GM21447 (cell line): ENCODE results near the gene FBXW4.
A peak's percentile ranks its signal among the peaks of the same experiment; 100 is the strongest.

Experiments
- ATAC-seq: cut with Tn5 transposase; IDR thresholded peaks from one replicate; pipeline ENCODE4 v1.9.1; 2021; ENCODE audit not compliant: unreplicated experiment

The FBXW4 gene, protein sequence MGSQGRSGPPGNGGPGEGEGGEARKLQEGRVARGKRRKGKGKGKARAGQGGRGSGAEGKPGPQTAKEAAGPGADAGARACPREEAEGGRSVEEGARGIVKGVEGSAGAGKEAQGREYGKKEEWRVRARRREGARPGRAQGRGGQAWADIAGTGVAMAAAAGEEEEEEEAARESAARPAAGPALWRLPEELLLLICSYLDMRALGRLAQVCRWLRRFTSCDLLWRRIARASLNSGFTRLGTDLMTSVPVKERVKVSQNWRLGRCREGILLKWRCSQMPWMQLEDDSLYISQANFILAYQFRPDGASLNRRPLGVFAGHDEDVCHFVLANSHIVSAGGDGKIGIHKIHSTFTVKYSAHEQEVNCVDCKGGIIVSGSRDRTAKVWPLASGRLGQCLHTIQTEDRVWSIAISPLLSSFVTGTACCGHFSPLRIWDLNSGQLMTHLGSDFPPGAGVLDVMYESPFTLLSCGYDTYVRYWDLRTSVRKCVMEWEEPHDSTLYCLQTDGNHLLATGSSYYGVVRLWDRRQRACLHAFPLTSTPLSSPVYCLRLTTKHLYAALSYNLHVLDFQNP

DNA sequence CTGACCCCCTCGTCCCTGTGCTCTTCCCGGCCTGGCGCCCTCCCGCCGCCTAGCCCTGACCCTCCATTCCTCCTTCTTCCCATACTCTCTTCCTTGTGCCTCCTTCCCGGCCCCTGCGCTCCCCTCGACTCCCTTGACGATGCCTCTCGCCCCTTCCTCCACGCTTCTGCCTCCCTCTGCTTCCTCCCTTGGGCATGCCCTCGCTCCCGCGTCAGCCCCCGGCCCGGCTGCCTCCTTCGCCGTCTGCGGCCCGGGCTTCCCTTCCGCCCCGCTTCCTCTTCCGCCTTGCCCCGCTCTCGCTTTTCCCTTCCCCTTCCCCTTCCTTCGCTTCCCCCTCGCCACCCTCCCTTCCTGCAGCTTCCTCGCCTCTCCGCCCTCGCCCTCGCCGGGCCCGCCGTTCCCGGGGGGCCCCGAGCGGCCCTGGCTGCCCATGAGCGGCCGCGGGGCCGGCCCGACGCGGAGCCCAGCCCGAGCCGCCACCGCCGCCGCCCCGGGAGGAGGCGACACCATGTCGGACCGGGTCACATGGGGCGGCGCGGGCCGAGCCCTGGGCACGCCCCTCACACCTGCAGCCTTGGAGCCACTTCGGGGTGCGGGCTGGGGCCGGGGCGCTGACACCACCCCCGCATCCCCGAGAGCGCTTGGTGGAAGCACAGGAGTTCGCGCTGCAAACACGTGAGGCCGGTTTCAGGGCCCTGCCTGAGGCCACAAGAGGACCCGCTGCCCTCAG lies at the start of gene FBXW4:
Gene FBXW4 (minus strand): TSS at position 497 of the 730 bp plus-strand sequence. CDS start 65 bp downstream, at position 432.
- ATAC-seq, result peak; percentile 66

DNA sequence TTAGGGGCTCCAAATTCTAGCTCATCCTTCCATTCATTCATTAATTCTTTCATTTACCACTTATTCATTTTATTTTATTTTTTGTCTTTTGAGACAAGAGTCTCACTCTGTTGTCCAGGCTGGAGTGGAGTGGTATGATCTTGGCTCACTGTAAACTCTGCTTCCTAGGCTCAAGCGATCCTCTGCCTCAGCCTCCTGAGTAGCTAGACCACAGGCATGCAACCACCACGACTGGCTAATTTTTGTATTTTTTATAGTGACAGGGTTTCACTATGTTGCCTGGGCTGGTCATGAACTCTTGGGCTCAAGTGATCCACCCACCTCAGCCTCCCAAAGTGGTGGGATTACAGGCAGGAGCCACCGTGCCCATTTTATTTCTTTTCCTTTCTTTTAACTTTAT lies 49.3 kb upstream of the FBXW4 start:
- no peak for ATAC-seq

DNA sequence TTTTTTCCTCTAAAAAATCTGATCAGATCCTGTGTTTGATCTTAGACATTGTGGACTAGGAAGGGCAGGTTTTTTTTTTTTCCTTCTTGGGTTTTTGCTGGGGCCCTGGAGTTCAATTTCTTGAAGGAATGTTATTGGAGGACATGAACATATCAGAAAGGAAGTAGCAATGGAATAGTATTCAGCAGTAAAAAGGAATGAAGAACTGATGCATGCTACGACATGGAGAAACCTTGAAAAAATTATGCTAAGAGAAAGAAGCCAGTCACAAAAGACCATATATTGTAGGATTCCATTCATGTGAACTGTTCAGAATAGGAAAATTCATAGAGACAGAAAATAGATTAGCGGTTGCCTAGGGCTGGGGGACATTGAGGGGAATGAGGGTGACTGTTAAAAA lies 47.0 kb upstream of the FBXW4 start:
- no peak for ATAC-seq

DNA sequence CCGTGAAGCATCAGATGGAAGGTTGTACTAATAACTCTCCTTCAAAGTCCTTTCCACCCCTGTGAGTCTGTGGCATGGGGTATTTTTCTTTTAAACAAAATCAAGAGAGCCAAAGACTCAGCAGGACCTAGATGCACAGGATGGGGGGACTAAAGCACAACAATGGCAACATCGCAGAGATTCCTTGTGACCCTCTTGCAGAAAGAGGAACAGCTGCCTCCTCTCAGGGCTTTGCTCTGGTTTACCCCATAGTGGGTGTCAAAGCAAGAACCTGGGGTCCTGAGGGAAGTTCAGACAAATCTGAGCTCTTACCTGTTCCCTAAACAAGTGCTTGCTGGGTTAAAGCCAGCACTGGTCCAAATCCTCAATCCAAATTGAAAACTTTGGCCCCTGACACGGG lies 41.7 kb upstream of the FBXW4 start:
- ATAC-seq, result no peak

DNA sequence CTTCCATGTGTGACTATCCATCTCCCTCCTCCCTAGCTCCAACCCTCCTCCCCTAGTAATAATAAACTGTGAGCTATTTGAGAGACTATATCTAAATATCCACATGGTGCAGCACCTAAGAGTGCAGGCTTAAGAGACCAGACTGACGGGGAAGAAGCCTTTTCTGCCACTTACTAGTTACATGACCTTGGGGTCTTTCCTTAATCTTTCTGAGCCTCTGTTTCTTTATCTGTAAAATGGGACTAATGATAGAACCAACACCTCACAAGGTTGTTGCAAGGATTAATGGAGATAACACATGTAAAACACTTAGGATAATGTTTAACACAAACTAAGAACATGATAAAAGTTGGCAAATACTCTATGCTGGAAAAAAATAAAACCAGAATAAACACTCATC lies 37.1 kb upstream of the FBXW4 start:
- no peak for ATAC-seq

DNA sequence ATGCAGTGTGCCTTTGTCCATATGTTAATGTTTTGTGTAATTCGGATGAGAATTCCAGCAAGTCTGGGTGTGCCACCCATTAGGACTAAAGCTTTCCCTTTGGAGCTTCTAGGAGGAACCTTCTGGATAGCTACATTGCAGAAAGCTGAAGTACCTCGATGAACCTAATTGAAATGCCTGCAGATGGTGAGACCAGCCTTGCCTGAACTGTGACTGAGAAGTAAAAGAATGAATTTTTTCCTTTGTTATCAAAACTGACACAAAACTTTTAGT lies 31.1 kb upstream of the FBXW4 start:
- ATAC-seq, result no peak

DNA sequence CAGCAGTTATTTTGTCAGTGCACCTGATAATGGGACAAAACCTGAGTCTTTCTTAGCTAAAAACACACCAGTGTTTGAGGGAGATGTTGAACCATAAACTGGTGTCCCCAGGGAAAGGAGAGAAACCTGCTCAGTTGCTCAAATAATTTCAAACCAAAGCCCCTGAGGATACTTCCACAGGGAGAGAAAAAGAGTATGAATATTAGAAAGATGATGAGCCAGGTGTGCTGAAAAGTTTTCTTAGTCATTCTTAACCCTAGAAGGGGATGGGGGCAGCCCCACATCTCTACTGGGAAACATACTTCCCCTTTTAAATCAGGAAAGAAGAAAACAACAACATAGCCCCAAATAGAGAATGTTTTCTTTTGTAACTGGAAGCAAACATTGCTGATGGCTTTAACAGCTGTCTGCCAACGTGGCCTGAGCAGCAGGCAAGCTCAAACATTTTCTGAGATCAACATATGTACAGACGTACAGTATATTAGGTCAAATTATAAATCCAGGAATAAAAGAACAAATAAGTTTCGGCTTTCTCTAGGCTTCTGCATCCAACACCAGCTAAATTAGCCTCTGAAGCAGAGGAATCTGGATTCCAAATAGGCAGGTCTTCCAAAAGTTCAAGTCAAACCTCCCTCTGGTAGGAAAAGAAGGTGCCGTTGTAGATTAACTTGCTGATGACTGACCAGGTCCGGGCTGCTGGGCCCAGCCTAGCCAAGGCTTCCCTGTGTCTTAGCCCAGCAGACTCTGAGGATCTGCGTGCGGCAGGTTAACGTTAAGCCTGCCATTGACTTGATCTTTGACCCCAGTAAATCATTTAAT lies 30.5 kb upstream of the FBXW4 start:
- ATAC-seq, result peak; percentile 67

DNA sequence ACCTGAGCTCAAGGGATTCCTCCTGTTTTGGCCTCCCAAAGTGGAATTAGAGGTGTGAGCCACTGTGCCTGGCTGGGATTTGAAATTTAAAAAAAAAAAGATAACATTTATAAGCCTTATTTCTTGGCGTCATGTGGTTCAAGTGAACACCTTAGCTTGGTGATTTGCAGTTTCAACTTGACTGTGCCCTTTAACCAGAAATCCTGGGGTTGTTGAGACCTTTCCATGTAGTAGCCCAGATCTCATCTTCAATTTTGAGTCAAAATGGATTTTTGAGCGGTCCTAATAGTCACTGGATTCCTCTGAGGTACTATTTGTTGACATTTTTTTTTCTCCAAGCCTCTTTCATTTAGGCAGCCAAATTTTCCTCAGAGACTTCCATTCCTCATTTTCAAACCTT lies 29.5 kb upstream of the FBXW4 start:
- no peak for ATAC-seq

DNA sequence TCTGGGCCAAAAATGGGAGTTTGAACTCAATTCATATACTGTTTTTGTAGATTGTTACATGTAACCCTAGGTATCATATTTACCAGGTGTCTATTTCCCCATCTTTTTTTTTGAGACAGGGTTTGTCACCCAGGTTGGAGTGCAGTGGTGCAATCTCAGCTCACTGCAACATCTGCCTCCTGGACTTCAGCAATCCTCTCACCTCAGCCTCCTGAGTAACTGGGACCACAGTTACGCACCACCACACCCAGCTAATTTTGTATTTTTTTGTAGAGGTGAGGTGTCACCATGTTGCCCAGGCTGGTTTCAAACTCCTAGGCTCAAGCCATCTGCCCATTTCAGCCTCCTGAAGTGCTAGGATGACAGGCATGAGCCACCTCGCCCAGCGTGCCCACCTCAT lies 28.2 kb upstream of the FBXW4 start:
- no peak for ATAC-seq

DNA sequence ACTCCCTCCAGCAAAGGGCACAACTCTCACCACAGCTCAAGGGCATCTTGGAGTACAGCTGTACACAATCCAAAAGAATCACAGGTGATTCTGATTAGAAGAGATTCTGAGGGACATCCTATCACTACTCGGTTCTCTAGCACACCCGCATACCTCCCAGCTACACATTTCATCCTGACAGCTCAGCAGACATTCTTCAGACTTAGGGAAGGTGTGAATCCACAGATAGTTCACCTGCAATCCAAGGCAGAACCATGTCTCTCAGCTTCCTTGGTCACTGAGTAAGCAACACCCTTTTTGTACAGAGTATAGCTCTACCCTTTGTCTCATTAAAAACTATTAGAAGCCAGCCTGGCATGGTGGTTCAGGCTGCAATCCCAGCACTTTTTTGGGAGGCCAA lies 26.8 kb upstream of the FBXW4 start:
- ATAC-seq, result no peak

DNA sequence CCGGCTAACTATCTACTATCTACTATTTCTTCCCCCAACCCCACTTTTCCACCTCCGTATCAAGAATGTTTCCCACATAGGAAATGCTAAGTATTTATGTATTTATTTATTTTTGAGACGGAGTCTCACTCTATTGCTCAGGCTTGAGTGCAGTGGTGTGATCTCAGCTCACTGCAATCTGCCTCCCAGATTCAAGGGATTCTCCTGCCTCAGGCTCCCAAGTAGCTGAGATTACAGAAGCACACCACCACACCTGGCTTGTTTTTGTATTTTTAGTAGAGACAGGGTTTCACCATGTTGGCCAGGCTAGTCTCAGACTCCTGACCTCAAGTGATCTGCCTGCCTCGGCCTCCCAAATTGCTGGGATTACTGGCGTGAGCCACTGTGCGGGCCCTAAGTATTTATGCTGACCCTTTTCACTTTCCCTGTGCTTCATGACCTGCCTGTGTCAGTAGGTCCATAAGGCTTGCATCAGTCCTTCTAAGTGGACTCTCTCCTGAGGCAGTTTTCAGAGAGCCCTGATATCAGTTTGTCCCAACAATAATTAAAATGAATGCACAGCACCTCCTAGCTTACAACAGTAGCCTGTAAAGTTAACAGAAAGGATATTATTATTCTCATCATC lies 25.7 kb upstream of the FBXW4 start:
- no peak for ATAC-seq

DNA sequence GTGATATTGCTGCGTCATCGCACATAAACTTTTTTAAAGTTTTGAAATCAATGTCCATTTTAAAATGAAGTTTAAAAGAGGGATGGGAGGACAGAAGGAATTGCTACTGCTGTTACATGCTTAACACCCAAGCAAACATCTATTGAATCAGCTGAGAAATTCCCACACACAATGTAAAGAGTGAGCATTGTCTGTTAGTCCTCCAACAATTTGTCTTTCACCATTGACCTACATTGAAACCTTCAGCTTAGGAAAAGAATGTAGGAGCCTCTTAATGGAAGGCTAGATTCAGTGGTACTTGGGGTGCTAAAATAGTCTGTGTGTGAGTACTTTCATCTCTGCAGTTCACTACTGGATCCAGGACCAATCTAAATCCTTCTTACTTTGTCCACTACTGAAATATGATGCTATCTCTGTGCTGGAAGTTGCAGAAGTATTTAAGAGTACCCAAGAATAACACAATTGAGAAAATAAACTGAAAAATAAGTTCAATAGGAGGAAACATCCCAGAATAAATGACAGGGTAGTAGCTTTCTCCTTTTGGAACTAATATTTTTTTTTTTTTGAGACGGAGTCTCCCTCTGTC lies 23.8 kb upstream of the FBXW4 start:
- ATAC-seq, result no peak

DNA sequence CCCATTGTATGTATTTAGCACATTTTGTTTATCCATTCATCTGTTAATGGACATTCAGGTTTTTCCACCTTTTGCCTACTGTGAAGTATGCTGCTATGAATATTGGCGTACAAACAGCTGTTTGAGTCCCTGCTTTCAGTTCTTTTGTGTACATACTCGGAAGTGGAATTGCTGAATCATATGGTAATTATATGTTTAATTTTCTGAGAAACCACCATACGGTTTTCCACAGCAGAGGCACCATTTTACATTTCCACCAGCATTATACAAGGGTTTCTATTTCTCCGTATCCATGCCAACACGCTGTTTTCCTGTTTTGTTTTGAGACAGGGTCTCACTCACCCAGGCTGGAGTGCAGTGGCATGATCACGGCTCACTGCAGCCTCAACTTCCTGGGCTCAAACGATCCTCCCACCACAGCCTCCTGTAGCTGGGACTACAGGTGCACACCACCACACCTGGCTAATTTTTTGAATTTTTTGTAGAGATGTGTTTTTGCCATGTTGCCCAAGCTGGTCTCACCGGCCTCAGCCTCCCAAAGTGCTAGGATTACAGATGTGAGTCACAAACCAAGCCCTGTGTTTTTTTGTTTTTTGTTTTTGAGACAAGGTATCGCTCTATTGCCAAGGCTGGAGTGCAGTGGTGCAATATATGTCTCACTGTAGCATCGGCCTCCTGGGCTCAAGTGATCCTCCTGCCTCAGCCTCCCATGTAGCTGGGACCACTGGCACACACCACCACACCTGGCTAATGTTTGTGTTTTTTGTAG lies 22.1 kb upstream of the FBXW4 start:
- no peak for ATAC-seq

DNA sequence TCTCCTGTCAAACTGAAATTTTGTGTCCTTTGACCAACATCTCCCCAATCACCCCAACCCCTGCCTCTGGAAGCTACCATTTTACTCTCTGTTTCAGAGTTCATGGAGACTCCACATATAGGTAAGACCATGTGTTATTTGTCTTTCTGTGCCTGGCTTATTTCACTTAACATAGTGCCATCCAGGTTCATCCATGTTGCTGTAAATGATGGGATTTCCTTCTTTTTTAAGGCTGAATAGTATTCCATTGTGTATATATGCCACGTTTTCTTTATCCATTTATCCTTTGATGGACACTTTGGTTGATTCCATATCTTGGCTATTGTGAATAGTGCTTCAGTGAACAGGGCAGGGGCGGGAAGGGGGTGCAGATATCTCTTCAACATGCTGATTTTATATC lies 18.0 kb upstream of the FBXW4 start:
- no peak for ATAC-seq

DNA sequence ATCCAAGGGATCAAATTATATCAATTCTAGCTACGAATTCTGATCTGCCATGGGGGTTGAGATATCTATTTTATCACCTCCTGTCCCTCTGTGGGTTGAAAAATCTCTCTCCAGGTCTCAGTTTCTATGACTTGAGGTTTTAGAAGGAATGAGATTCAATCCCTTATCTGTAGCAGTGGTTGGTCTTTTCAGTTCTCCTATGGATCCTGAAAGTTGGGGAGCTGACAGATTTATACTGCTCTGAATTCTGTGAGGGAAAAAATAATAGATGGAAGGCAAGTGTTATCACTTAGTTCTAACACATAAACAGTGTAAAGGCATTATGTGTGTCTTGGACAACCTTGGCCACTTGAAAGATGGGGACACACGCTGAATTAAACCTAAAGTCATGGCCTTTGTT lies 15.8 kb upstream of the FBXW4 start:
- ATAC-seq, result no peak

DNA sequence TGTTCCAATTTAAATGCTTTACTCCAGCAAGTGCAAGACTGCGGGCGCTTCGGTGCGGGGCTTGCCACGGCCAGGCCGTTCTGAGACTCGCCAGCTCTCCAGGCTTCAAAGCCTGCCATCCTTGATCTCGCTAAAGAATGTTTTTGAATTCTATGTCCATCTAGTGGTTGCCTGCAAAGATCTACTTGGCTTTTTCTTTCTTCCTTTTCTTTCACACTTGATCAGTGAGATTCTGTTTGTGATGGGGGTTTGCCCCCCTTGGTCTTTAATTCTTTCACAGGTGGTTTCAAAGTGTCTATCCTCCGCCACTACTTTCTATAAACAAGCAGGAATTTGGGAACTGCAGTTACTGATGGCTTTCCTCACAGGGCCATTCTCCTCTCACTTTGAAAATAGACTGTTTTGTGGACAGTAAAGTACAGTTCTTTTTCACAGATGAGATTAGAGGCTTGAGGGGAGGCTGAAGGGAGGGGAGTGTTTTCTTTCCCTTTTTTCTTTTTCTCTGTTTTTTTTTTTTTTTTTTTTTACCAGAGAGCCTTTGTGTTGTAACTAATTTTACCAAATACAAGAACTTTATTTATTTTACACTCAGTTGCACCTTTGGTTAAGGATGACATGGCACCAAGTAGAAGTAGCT lies 15.2 kb upstream of the FBXW4 start:
- ATAC-seq, result no peak

DNA sequence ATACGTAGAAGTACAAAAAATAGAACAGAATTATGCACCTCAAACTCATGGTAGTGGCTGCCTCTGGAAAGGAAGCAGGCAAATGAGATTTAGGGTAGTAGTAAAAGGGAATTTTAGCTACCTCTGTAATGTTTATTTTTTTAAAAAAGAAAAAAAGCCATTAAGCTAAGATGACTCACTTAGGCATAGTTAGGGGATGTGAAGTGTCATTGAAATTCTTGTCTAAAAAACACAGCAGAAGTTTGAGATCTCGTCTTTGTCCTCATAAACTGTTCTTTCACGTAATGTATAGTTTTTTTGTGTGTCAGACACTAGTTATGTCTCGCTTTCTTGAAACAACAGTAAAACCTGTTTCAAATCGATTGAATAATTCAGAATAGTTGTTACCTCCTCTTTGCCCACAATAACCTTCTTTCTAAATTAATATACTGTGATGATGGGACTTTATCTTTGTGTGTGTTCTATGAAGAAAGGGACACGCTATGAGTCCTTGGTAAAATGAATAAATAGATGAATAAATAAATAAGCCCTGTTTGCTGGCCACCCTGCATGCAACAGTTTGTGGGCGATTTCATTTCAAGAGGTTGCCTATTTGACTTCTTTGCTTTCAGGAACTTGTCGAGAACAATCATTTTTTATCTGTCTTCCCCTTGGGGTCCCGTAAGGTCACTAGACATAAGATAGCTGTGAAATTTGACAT lies 14.5 kb upstream of the FBXW4 start:
- ATAC-seq, result no peak

DNA sequence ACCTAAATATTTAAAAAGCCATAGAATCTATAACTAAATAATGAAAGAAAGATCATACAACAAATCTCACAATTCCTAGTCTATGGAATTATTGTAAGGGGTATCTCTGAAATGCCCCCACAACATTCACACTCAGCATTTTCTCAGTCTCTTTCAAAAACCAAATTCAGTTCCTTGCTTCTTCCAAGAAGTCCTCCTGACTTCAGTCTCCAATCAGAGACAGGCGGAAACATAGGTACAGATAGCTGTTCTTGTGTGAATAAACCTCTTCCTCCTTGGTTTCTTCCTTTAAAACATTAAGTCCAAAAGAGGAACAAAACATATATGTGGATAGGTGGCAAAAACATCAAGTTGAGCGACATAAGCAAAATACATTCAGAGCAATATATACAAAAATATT lies 13.9 kb upstream of the FBXW4 start:
- no peak for ATAC-seq

DNA sequence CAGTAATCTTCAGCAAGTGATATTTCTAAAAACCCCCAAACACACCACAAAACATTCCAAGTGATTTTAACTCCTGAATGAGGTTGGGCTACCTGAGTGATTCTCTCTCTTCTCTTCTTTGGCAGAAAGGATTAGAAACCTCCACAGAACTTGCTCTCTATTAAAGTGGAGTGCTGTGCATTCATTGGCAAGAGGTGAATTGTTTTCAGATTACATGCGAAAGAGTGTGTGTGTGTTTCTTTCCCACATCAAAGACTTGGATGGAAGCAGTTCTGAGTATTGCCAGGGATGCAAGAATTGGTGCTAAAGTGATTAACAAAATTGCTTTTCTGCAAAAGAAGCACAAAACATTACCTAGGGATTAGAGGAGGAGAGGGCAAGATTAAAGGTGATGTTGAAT lies 13.1 kb upstream of the FBXW4 start:
- ATAC-seq, result no peak
